ENCODE measurements around the gene DTNA.

- TF ChIP-seq CTCF (IDR thresholded peaks at IDR 0.05; ENCODE audit: low read length) (no peak), EZH2 (IDR thresholded peaks at IDR 0.05; ENCODE audit: borderline replicate concordance, low read length) (no peak)
These were observed 124.8 kb downstream of the DTNA start for GRCh38 chr18:34834897-34835296.

Measured in OCI-LY1 (cell line).